ENCODE data around the gene HCRT. TPM values are rescaled to one million over a fixed set of nuclear protein-coding genes. Genes with fewer than 3 reads are reported as not detected.

Gene HCRT
- total RNA-seq, 1 donor: not detected

DNA sequence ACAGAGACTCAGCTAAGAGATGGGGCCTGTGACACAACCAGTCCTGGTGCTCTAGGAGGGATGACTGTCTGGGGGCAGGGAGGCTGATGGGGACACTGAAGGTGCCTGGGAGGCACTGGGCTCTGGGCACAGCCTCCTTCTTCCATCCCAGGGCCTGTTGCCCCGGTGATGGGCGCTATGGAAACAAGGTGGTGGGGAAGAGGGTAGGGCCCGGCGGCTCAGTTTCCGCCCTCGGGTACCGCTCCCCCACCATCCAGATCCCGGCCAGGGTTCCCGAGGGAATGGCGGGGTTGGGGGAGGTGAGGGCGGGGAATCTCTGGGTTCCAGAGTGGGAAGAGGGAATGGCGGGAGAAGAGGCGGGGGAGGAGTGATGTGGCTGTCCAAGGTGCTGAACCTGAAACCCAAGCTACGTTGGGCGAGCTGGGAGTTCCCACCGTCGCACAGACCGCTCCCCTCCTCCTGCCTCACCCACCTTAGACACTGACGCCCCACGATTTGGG, 5.3 kb downstream of the HCRT start:
- TF ChIP-seq, protein P1, sequence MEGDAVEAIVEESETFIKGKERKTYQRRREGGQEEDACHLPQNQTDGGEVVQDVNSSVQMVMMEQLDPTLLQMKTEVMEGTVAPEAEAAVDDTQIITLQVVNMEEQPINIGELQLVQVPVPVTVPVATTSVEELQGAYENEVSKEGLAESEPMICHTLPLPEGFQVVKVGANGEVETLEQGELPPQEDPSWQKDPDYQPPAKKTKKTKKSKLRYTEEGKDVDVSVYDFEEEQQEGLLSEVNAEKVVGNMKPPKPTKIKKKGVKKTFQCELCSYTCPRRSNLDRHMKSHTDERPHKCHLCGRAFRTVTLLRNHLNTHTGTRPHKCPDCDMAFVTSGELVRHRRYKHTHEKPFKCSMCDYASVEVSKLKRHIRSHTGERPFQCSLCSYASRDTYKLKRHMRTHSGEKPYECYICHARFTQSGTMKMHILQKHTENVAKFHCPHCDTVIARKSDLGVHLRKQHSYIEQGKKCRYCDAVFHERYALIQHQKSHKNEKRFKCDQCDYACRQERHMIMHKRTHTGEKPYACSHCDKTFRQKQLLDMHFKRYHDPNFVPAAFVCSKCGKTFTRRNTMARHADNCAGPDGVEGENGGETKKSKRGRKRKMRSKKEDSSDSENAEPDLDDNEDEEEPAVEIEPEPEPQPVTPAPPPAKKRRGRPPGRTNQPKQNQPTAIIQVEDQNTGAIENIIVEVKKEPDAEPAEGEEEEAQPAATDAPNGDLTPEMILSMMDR (IDR thresholded peaks at IDR 0.05; ENCODE audit: insufficient read depth, low read length): no peak
- peak; percentile 46 for DNase-seq (ENCODE audit: low read depth)
- no peak overlapping the region for H3K4me3 ChIP-seq (ENCODE audit: low read depth, low read length)

DNA sequence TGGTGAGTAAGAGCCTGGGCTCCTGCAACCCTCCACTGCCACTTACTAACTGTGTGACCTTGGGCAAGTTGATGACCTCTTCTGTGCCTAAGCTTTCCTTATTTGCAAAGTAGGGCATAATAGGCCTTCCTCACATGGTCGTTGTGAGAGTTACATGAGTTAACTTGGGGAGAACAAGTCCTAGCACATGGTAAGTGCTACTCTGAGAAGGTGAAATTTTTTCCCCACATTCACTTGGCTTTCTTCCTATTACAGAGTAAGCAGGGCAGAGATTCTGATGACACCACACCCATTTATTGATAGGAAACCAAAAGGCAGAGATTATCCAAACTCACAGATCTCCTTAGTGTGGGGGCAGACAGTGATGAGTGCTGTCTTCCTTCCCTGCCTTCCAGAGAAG, 5.9 kb downstream of the HCRT start:
- TF ChIP-seq, protein P1 (IDR thresholded peaks at IDR 0.05; ENCODE audit: insufficient read depth, low read length): no peak
- no peak for DNase-seq (ENCODE audit: low read depth)
- H3K4me3 ChIP-seq (ENCODE audit: low read depth, low read length): no peak overlapping the region

DNA sequence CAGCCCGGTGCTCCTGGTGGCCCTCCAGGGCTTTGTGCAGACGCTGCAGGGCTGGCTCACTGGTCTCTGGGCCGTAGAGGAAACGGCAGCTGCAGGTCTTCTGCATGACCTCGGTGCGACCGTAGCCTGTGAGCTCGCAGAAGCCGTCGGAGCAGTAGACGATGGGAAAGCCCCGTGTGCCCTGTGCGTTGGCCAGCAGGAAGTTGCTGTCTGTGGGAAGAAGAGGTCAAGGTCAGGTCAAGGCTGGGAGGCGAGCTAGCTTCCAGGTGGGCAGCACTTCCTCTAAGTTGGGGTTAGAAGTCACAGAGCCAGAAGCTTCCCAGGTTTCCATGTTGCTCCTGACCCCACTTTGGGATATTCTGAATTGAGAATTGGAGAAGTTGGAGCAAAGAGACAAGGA, 6.4 kb downstream of the HCRT start:
- DNase-seq (ENCODE audit: low read depth): no peak
- TF ChIP-seq, protein P1 (IDR thresholded peaks at IDR 0.05; ENCODE audit: insufficient read depth, low read length): no peak
- H3K4me3 ChIP-seq (ENCODE audit: low read depth, low read length): no peak overlapping the region

DNA sequence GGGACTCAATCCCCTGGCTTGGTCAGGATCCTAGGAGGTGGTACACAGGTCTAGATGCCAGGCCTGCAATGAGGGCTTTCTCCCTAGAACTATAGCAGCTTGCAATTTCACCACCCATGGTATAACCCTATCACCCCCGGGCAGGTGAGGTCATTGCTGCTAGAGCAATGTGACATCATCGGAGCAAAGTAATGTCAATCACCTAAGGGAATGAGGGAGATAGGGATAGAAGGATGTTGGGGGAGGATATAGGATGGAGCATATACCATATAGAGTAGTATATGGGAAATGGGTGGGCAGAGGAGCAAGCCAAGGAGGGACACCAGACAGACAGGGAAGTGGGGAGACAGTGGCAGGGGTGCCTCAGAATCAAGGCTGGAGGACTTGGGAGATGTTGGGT, 7.6 kb downstream of the HCRT start:
- H3K4me3 ChIP-seq (ENCODE audit: low read depth, low read length): no peak overlapping the region
- TF ChIP-seq, protein P1 (IDR thresholded peaks at IDR 0.05; ENCODE audit: insufficient read depth, low read length): no peak
- DNase-seq (ENCODE audit: low read depth): no peak

DNA sequence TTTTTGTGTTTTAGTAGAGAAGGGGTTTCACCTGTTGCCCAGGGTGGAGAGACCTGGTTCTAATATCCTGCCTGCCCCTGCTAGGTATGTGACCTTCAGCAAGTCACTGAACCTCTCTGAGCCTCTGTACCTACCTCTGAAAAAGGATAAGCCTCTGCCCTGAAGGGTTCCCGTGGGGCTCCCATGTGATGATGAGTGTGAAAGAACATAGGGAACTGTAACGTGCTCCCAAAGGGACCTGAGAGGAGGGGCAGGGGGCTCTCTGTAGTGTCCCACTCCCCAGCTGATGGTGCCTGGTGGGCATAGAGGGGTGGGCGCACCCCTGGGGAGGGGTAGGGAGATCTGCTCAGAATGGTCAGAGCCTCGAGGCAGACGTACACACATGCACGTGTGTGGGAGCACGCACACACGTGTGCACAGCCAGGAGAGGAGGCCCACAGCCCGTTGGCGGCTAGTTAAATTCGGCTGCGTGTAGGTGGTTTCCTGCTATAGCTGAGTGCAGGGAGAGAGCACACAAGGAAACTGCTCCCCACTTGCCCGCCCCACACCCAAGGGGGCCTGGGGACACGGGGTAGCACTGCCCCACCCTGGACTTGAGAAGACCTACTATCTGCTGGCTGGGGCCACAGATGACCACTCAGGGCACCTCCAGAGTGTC, 11.0 kb downstream of the HCRT start:
- no peak overlapping the region for H3K4me3 ChIP-seq (ENCODE audit: low read depth, low read length)
- DNase-seq (ENCODE audit: low read depth): no peak
- TF ChIP-seq, protein P1 (IDR thresholded peaks at IDR 0.05; ENCODE audit: insufficient read depth, low read length): no peak

DNA sequence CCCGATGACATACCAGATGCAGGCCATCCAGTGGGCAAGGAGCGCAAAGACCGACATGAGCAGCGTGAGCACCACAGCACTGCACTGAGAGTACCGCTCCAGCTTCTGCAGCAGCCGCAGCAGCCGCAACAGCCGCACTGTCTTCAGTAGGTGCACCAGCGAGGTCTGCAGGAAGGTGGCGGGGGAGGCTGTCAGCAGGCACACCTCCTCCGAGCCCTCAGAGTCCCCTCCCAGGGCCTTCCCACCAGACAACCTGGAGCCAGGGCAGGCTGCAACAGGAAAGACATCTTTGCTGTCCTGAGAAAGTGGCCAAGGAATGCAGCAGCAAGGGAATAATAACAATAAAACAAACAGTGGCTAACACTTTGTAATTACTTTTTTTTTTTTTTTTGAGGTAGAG, 13.4 kb downstream of the HCRT start:
- TF ChIP-seq, protein P1 (IDR thresholded peaks at IDR 0.05; ENCODE audit: insufficient read depth, low read length): no peak
- DNase-seq (ENCODE audit: low read depth): no peak
- no peak overlapping the region for H3K4me3 ChIP-seq (ENCODE audit: low read depth, low read length)

DNA sequence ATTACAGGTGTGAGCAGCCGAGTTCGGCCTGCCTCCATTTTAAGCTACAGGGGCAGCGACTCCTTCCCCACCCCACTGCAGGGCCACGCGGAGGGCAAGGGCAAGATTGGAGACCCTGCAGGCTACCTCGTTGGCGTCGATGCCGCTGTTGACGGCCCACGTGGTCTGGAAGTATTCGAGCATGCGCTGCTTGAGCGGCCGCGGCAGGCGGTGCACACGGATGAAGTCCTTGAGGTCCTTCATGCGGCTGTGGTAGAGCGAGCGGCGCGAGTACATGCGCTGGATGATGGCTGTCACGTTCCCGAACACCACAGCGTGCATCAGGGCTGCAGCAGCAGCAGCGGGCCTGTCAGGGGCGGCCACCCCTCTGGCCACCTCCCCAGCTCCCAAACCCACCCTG, 15.9 kb downstream of the HCRT start:
- H3K4me3 ChIP-seq (ENCODE audit: low read depth, low read length): no peak overlapping the region
- TF ChIP-seq, protein P1 (IDR thresholded peaks at IDR 0.05; ENCODE audit: insufficient read depth, low read length): no peak
- DNase-seq (ENCODE audit: low read depth): no peak

Data from fibroblast of the aortic adventitia (primary cell).